H1 (cell line): ENCODE data around the gene GPANK1. TPM values are rescaled to one million over a fixed set of nuclear protein-coding genes. Genes with fewer than 3 reads are reported as not detected.

Experiments used
- CTCF ChIA-PET: fragments of 300-600 bp; sonication (Branson Sonifier 250); formaldehyde crosslinking; loops from one replicate; lab custom pipeline; 2021; ENCODE audit not compliant: partially characterized antibody; lab: Charles Lee
- POLR2A ChIA-PET: fragments of 300-600 bp; sonication (Branson Sonifier 250); formaldehyde crosslinking; loops from one replicate; lab custom pipeline; 2021; ENCODE audit warnings: inconsistent platforms; ENCODE audit not compliant: partially characterized antibody; lab: Charles Lee
- DNase-seq, 2 experiments: peaks; one replicate each; pipeline versions ENCODE4 v3.0.0 to v3.0.0-alpha.2; 2010 to 2022; ENCODE audit warnings: low spot score in 2 of 2, low read depth in 1 of 2, mixed read lengths in 1 of 2
- FAIRE-seq: peaks from 2 replicates; lab custom pipeline; 2011; peaks lifted over from hg19 to GRCh38; lab: Jason Lieb, UNC
- H2AFZ ChIP-seq: 2 replicates; pipeline ENCODE4 v1.8.1; 2012; ENCODE audit warnings: low read length, inconsistent platforms
- H2AK5ac ChIP-seq: 2 replicates; pipeline ENCODE4 v1.6.1; 2013; ENCODE audit warnings: low read depth, low read length
- H2BK120ac ChIP-seq: replicated peaks from 2 replicates; pipeline ENCODE3; 2013; ENCODE audit warnings: low read depth, low read length, inconsistent platforms
- H2BK12ac ChIP-seq: 2 replicates; pipeline ENCODE4 v1.6.1; 2013; ENCODE audit warnings: low read depth, low read length
- H2BK15ac ChIP-seq: 2 replicates; pipeline ENCODE4 v1.6.1; 2013; ENCODE audit warnings: low read length
- H2BK20ac ChIP-seq: 2 replicates; pipeline ENCODE4 v1.6.1; 2013; ENCODE audit warnings: low read length
- H2BK5ac ChIP-seq: 2 replicates; pipeline ENCODE4 v1.6.1; 2013; ENCODE audit warnings: low read depth, low read length
- H3K14ac ChIP-seq: 2 replicates; pipeline ENCODE4 v1.6.1; 2013; ENCODE audit warnings: inconsistent platforms; ENCODE audit not compliant: insufficient read length
- H3K18ac ChIP-seq: 2 replicates; pipeline ENCODE4 v1.6.1; 2013; ENCODE audit warnings: low read length; ENCODE audit errors: extremely low read depth
- H3K23ac ChIP-seq: 2 replicates; pipeline ENCODE4 v1.6.1; 2013; ENCODE audit warnings: inconsistent platforms; ENCODE audit not compliant: insufficient read length
- H3K23me2 ChIP-seq: 2 replicates; pipeline ENCODE4 v1.6.1; 2013; ENCODE audit warnings: low read depth, low read length
- H3K27ac ChIP-seq: 2 replicates; pipeline ENCODE4 v1.6.1; 2011; ENCODE audit warnings: low read depth, low read length, inconsistent platforms
- H3K27me3 ChIP-seq, 4 experiments: replicated peaks in 1 of 4; 1 replicate in 1 of 4; 2 replicates in 3 of 4; pipeline versions ENCODE4 v1.6.1 to v1.8.1; 2011 to 2013; ENCODE audit warnings: low read length in 3 of 4, mild to moderate bottlenecking in 3 of 4, inconsistent platforms in 2 of 4, mixed read lengths in 2 of 4, moderate library complexity in 1 of 4; ENCODE audit not compliant: control insufficient read depth in 3 of 4, insufficient read depth in 3 of 4; ENCODE audit errors: extremely low read depth in 1 of 4
- H3K36me3 ChIP-seq, 4 experiments: 2 replicates each; pipeline versions ENCODE4 v1.6.1 to v1.8.1; 2011 to 2013; ENCODE audit warnings: mild to moderate bottlenecking in 4 of 4, low read length in 3 of 4, moderate library complexity in 2 of 4, control low read depth in 1 of 4, inconsistent platforms in 1 of 4; ENCODE audit not compliant: insufficient read depth in 4 of 4, control insufficient read depth in 2 of 4
- H3K4ac ChIP-seq: replicated peaks from 2 replicates; pipeline ENCODE3; 2013; ENCODE audit warnings: low read length, low read depth, mixed read lengths, inconsistent platforms; ENCODE audit not compliant: insufficient read length
- H3K4me1 ChIP-seq, 4 experiments: replicated peaks in 1 of 4; 1 replicate in 1 of 4; 2 replicates in 3 of 4; pipeline versions ENCODE4 v1.6.1 to v1.8.1; 2011 to 2013; ENCODE audit warnings: low read length in 3 of 4, inconsistent platforms in 2 of 4, mixed read lengths in 1 of 4; ENCODE audit not compliant: insufficient read depth in 4 of 4, control insufficient read depth in 3 of 4
- H3K4me2 ChIP-seq, 2 experiments: 2 replicates each; pipeline versions ENCODE4 v1.6.1 to v1.8.1; 2011 to 2013; ENCODE audit warnings: low read depth in 2 of 2, low read length in 2 of 2, control low read depth in 1 of 2, inconsistent platforms in 1 of 2, mild to moderate bottlenecking in 1 of 2; ENCODE audit not compliant: insufficient read depth in 1 of 2
- H3K4me3 ChIP-seq, 4 experiments: fragments of 200-600, 300-600 bp in 1 of 4; sonication (generic), shearing (Covaris generic), sonication (Bioruptor Twin) in 1 of 4; 2 replicates each; pipeline versions ENCODE4 v1.5.1 to v1.8.1; 2011 to 2016; ENCODE audit warnings: low read length in 4 of 4, low read depth in 3 of 4, control low read depth in 2 of 4, inconsistent platforms in 2 of 4, mild to moderate bottlenecking in 2 of 4, mixed read lengths in 1 of 4, moderate library complexity in 1 of 4; ENCODE audit not compliant: insufficient read depth in 2 of 4; ENCODE audit errors: extremely low read depth in 1 of 4
- H3K56ac ChIP-seq: replicated peaks from 2 replicates; pipeline ENCODE3; 2013; ENCODE audit warnings: low read depth, mild to moderate bottlenecking, mixed read lengths, low read length, inconsistent platforms; ENCODE audit not compliant: insufficient read length
- H3K79me1 ChIP-seq: 2 replicates; pipeline ENCODE4 v1.6.1; 2013; ENCODE audit warnings: low read depth, low read length, control low read depth
- H3K79me2 ChIP-seq, 2 experiments: 2 replicates each; pipeline versions ENCODE4 v1.6.1 to v1.8.1; 2012 to 2013; ENCODE audit warnings: low read length in 2 of 2, mild to moderate bottlenecking in 2 of 2, inconsistent platforms in 1 of 2; ENCODE audit not compliant: insufficient read depth in 2 of 2, control insufficient read depth in 1 of 2
- H3K9ac ChIP-seq, 4 experiments: replicated peaks in 1 of 4; 1 replicate in 1 of 4; 2 replicates in 3 of 4; pipeline versions ENCODE4 v1.6.1 to v1.8.1; 2011 to 2013; ENCODE audit warnings: low read depth in 3 of 4, low read length in 3 of 4, control low read depth in 2 of 4, mild to moderate bottlenecking in 2 of 4, moderate library complexity in 2 of 4, inconsistent platforms in 1 of 4; ENCODE audit errors: extremely low read depth in 1 of 4
- H3K9me3 ChIP-seq, 2 experiments: 2 replicates each; pipeline versions ENCODE4 v1.6.1 to v1.8.1; 2012 to 2013; ENCODE audit warnings: mild to moderate bottlenecking in 2 of 2, moderate library complexity in 2 of 2, control low read depth in 1 of 2, inconsistent platforms in 1 of 2, low read depth in 1 of 2, low read length in 1 of 2, mixed read lengths in 1 of 2; ENCODE audit not compliant: insufficient read depth in 2 of 2
- H4K20me1 ChIP-seq, 2 experiments: replicated peaks in 1 of 2; 2 replicates each; pipeline versions ENCODE3 to v1.8.1; 2011 to 2013; ENCODE audit warnings: inconsistent platforms in 2 of 2, low read length in 2 of 2, mild to moderate bottlenecking in 1 of 2; ENCODE audit not compliant: insufficient read depth in 2 of 2, control insufficient read depth in 1 of 2
- H4K5ac ChIP-seq: 2 replicates; pipeline ENCODE4 v1.6.1; 2013; ENCODE audit warnings: low read length, low read depth, mixed read lengths, inconsistent platforms; ENCODE audit not compliant: insufficient read length
- H4K8ac ChIP-seq: 2 replicates; pipeline ENCODE4 v1.8.0; 2013; ENCODE audit warnings: mild to moderate bottlenecking, moderate library complexity, low read length, inconsistent platforms; ENCODE audit not compliant: insufficient read depth; ENCODE audit errors: extremely low read depth
- H4K91ac ChIP-seq: replicated peaks from 2 replicates; pipeline ENCODE3; 2013; ENCODE audit warnings: low read length, mixed read lengths, inconsistent platforms; ENCODE audit not compliant: insufficient read length
- BACH1 ChIP-seq: IDR thresholded peaks from 2 replicates; pipeline ENCODE4 v1.6.1; 2012; ENCODE audit warnings: low read length, improper control_type of control experiment
- WGBS, 2 experiments: shearing (Covaris generic) in 1 of 2; methylation state at CpG; one replicate each; pipeline versions ENCODE4 v1.1.6 to v1.1.7; 2013 to 2015; ENCODE audit warnings: low lambda C conversion rate in 2 of 2, mixed read lengths in 2 of 2, inconsistent platforms in 1 of 2, low coverage in 1 of 2, missing lambda C conversion rate in 1 of 2; ENCODE audit not compliant: insufficient replicate concordance in 2 of 2, insufficient coverage in 1 of 2, insufficient read length in 1 of 2; ENCODE audit errors: extremely low coverage in 1 of 2, missing lambda C conversion rate in 1 of 2; 5-methylcytosine and 5-hydroxymethylcytosine counted together
- polyA plus RNA-seq, 7 experiments: library from polyadenylated mRNA; depleted of rRNA in 3 of 7; stranded (reverse) in 5 of 7; unstranded in 2 of 7; fragments of >200 nt in 5 of 7; fragments of 200-250 nt in 2 of 7; gene quantifications; 1 replicate in 5 of 7; 2 replicates in 1 of 7; 4 replicates in 1 of 7; pipeline versions ENCODE4 v1.2.1 to v1.2.3, GENCODE V29; 2011 to 2013; ENCODE audit warnings: missing spikeins in 2 of 7, mixed read lengths in 2 of 7
- total RNA-seq: library from RNA; stranded (reverse); fragmentation: NEBNext Ultra II Directional; extraction: Animal tissue kit (Norgen Biotek cat#: 25700); gene quantifications from 2 replicates; pipeline ENCODE4 v1.2.1, GENCODE V29; 2021

GPANK1 gene
- total and polyA plus RNA-seq, 2 of the 8 experiments (the other 6 are each of a cell fraction or from before 2014, with no cell fraction given): 24.5 to 30.2 TPM

DNA sequence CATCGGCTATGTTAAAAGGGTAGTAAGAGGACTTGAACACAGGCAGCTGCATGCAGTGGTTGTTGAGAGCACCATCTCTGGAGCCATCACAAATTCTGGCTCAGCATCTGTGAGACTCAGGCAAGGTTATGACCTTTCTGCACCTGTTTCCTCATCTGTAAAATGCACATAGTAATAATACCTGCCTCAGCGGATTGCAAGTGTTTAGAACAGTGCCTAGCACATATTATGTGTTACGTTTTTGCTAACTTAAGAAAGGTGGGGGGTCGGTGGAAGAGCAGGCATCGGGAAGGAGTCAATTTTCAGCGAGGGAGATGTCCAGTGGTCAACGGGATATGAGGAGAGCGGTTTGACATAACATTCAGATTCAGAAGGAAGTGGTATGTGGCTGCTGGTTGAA lies 13.2 kb upstream of the GPANK1 start:
- Histone ChIP-seq H4K5ac (no peak overlapping the region), H2BK15ac (no peak overlapping the region), H2AK5ac (no peak overlapping the region), H3K27ac (no peak overlapping the region), H3K79me2 (no peaks in the 10 kb centered on the region), H2BK5ac (no peak overlapping the region), H3K14ac (no peak overlapping the region), H3K27me3 (peaks cover 3 to 13% (median 12%) of the 10 kb centered on the region in 4 experiments; a peak in 6 of 7 replicates), H3K4me1 (peaks cover 0 to 7% (median 2%) of the 10 kb centered on the region in 4 experiments; a peak in 4 of 7 replicates), H4K91ac (no peak overlapping the region), H3K9ac (no peak overlapping the region), H2AFZ (no peak overlapping the region), H3K23ac (no peak overlapping the region), H2BK12ac (no peak overlapping the region), H3K79me1 (no peaks in the 10 kb centered on the region), H4K8ac (no peak overlapping the region), H3K18ac (no peak overlapping the region), H3K56ac (no peak overlapping the region), H3K9me3 (no peaks in the 10 kb centered on the region), H3K4ac (no peak overlapping the region), H2BK20ac (no peak overlapping the region), H3K4me2 (no peak overlapping the region), H3K36me3 (no peaks in the 10 kb centered on the region), H4K20me1 (no peaks in the 10 kb centered on the region), H3K23me2 (peaks cover 9% of the 10 kb centered on the region; the same call in 1 of the 2 replicates), H3K4me3 (no peak overlapping the region), H2BK120ac (no peak overlapping the region)
- ChIA-PET CTCF (interaction anchor here (0.6 to 2.6 kb wide), 11 partner anchors 12 to 245 kb away, joined by 3 to 12 read pairs (median 4); partner anchors contain the start of genes DDAH2 and GPANK1), POLR2A (interaction anchor here (1.0 to 2.1 kb wide), 7 partner anchors 11 to 150 kb away, joined by 3 to 14 read pairs (median 4); partner anchors contain the start of genes BAG6, GPANK1 and HSPA1B)
- 90% methylated on average over 8 of the region's 8 CpGs; no CpG with 5 or more reads in 1 of the 2 experiments for WGBS, 2 experiments
- no peak for DNase-seq
- no peak for FAIRE-seq
- TF ChIP-seq BACH1: no peak
